A549 (cell line): ENCODE data around the gene RAE1.

ENCODE experiments used
- CBX8 ChIP-seq: fragments of 200-600 bp; sonication (generic); IDR thresholded peaks from 2 replicates; pipeline ENCODE4 v1.6.1; 2016
- CHD4 ChIP-seq: fragments of 200-600 bp; sonication (generic); IDR thresholded peaks from 2 replicates; pipeline ENCODE4 v1.6.1; 2016; ENCODE audit warnings: antibody characterized with exemption, mild to moderate bottlenecking, borderline replicate concordance
- CTCF ChIP-seq: fragments of >200 bp; sonication (Bioruptor Twin); formaldehyde crosslinking; IDR thresholded peaks from 3 replicates; pipeline ENCODE4 v1.5.1; 2016
- HDAC2 ChIP-seq: fragments of 200-600 bp; sonication (generic); IDR thresholded peaks from 2 replicates; pipeline ENCODE4 v1.6.1; 2016
- HES2 ChIP-seq: fragments of >200 bp; sonication (Bioruptor Twin); formaldehyde crosslinking; IDR thresholded peaks from 2 replicates; pipeline ENCODE4 v1.6.1; 2016
- JUN ChIP-seq, 2 experiments: fragments of >200 bp; sonication (Bioruptor Twin); formaldehyde crosslinking; IDR thresholded peaks; 2 replicates in 1 of 2; 3 replicates in 1 of 2; pipeline ENCODE4 v1.6.1; 2016 to 2017
- MAX ChIP-seq: IDR thresholded peaks from 2 replicates; pipeline ENCODE4 v1.6.1; 2012
- MYC ChIP-seq: IDR thresholded peaks from 2 replicates; pipeline ENCODE4 v1.6.1; 2012; ENCODE audit warnings: mild to moderate bottlenecking, inconsistent platforms, low read length, improper control_type of control experiment, borderline replicate concordance
- NFE2L2 ChIP-seq: fragments of 150-350 bp; conservative IDR thresholded peaks from 2 replicates; pipeline ENCODE4 v1.6.1; 2014; ENCODE audit warnings: low read length
- PHF8 ChIP-seq: fragments of 200-600 bp; sonication (generic); IDR thresholded peaks from 2 replicates; pipeline ENCODE4 v1.6.1; 2016; ENCODE audit warnings: low read depth, mild to moderate bottlenecking, antibody characterized with exemption, moderate library complexity, borderline replicate concordance
- POLR2A ChIP-seq: IDR thresholded peaks from 2 replicates; pipeline ENCODE4 v1.6.1; 2012; ENCODE audit warnings: mild to moderate bottlenecking, low read length
- RAD21 ChIP-seq, 2 experiments: fragments of >200 bp in 1 of 2; sonication (Bioruptor Twin) in 1 of 2; formaldehyde crosslinking in 1 of 2; IDR thresholded peaks in 1 of 2; conservative IDR thresholded peaks in 1 of 2; 2 replicates in 1 of 2; 3 replicates in 1 of 2; pipeline ENCODE4 v1.6.1; 2012 to 2018; ENCODE audit warnings: inconsistent platforms in 1 of 2
- TF ChIP-seq, protein P1 (sequence below): IDR thresholded peaks from 2 replicates; pipeline ENCODE4 v1.6.1; 2012

DNA sequence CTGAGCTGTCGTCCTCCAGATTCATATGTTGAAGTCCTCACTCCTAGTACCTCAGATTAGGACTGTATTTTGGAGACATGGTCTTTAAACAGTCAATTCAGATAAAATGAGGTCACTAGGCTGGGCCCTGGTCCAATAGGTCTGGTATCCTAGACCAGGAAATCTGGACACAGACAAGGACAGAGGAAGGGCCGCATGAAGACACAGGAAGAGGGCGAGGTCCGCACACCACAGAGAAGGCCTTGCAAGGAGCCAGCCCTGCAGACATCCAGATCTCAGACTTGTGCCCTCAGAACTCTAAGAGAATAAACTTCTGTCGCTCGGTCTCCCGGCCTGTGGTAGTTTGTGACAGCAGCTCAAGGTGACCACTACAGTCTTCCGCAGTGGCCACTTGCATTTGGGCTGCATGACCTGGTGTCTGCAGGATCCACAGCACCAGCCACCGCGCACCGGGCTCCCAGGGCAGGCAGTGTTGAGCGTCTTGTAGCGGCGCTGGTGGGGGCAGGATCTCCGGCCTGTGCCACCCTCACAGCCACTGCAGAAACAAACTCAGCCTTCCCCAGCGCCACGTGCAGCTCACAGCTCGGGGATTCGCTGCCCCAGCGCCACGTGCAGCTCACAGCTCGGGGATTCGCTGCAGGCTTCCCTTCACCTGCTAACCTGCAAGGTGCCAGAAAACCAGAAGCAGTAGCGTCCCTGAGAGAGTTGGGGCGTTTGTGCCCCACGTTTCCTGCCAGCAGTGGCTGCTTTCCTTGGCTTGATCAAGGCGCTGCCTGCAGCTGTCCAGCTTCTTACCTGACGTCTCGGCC, 34.1 kb downstream of the RAE1 start:
- TF ChIP-seq, protein P1, sequence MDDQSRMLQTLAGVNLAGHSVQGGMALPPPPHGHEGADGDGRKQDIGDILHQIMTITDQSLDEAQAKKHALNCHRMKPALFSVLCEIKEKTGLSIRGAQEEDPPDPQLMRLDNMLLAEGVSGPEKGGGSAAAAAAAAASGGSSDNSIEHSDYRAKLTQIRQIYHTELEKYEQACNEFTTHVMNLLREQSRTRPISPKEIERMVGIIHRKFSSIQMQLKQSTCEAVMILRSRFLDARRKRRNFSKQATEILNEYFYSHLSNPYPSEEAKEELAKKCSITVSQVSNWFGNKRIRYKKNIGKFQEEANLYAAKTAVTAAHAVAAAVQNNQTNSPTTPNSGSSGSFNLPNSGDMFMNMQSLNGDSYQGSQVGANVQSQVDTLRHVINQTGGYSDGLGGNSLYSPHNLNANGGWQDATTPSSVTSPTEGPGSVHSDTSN = no peak
- TF ChIP-seq CTCF (no peak), RAD21 (conservative IDR thresholded peaks at IDR 0.05 in 1 of 2, IDR thresholded peaks at IDR 0.05 in 1 of 2) (no peak), MYC (no peak), CBX8 (no peak), NFE2L2 (no peak), POLR2A (no peak), MAX (no peak), HES2 (no peak), CHD4 (no peak), JUN (IDR thresholded peaks at IDR 0.05) (no peak), PHF8 (no peak), HDAC2 (no peak)
